ENCODE results near the gene SFMBT2.

DNA sequence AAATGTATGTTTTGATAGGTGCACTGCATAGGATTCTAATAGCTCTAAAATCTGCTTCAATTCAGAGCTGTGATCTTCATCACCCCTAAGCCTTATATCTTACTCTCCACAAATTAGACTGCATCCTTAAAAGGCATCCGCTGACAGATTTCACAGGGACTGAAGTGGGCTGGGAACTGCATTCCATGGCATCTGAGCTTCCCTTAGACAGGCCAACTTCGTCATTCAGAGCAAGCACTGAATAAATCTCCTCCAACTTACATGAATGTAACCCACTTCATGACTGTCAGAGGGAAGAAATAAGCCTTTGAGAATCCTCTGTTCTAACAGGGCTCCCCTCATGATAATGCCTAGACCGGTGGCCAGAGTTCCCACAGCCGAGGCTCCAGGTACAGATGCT lies 71.3 kb downstream of the SFMBT2 start:
- TF ChIP-seq POLR2AphosphoS5 (IDR thresholded peaks at IDR 0.05; ENCODE audit: low read depth, low read length) = no peak
- no peak for TF ChIP-seq POLR2A (IDR thresholded peaks at IDR 0.05; ENCODE audit: low read depth, low read length)

Measured in GM12892 (cell line).